ENCODE results near the gene SPG21. TPM values are rescaled to one million over a fixed set of nuclear protein-coding genes. Genes with fewer than 3 reads are reported as not detected.

Gene SPG21
- total RNA-seq, 1 experiment from 2014 or later = 89.1 TPM

GRCh38 chr15:64926661-64927060 is 63.1 kb downstream of the SPG21 start:
- CTCF ChIA-PET = no interaction called here
- POLR2A ChIA-PET (ENCODE audit: low non-redundant PET) = no interaction called here
- Histone ChIP-seq H3K4me1 (ENCODE audit: insufficient read depth, low read length, poor library complexity, severe bottlenecking) (no peaks in the 10 kb centered on the region), H3K27ac (ENCODE audit: low read depth, low read length, poor library complexity, severe bottlenecking) (no peak overlapping the region), H3K4me3 (ENCODE audit: low read depth, low read length, poor library complexity, severe bottlenecking) (no peak overlapping the region), H3K9me3 (ENCODE audit: low read depth, low read length, poor library complexity, severe bottlenecking) (no peaks in the 10 kb centered on the region), H3K36me3 (ENCODE audit: insufficient read depth, low read length, poor library complexity, severe bottlenecking) (no peaks in the 10 kb centered on the region), H3K27me3 (replicated peaks; ENCODE audit: insufficient read depth, low read depth, low read length, poor library complexity) (no peaks in the 10 kb centered on the region)
- no peak for TF ChIP-seq CTCF (conservative IDR thresholded peaks at IDR 0.05; ENCODE audit: low read depth, low read length)
- no peak for TF ChIP-seq EZH2 (IDR thresholded peaks at IDR 0.05; ENCODE audit: borderline replicate concordance, low read depth, low read length, poor library complexity, severe bottlenecking)
- intact Hi-C loops (cut with micrococcal nuclease; ENCODE audit: unreplicated experiment) = no loop called here
- DNase-seq (ENCODE audit: low spot score) = no peak
- no TSS peak for BruUV-seq (replicated peaks)

- intact Hi-C loops (cut with micrococcal nuclease; ENCODE audit: unreplicated experiment) = no loop called here
- Histone ChIP-seq H3K4me1 (ENCODE audit: insufficient read depth, low read length, poor library complexity, severe bottlenecking) (no peaks in the 10 kb centered on the region), H3K9me3 (ENCODE audit: low read depth, low read length, poor library complexity, severe bottlenecking) (no peaks in the 10 kb centered on the region), H3K27me3 (replicated peaks; ENCODE audit: insufficient read depth, low read depth, low read length, poor library complexity) (no peaks in the 10 kb centered on the region), H3K4me3 (ENCODE audit: low read depth, low read length, poor library complexity, severe bottlenecking) (no peak overlapping the region), H3K27ac (ENCODE audit: low read depth, low read length, poor library complexity, severe bottlenecking) (no peak overlapping the region), H3K36me3 (ENCODE audit: insufficient read depth, low read length, poor library complexity, severe bottlenecking) (no peaks in the 10 kb centered on the region)
- TF ChIP-seq CTCF (conservative IDR thresholded peaks at IDR 0.05; ENCODE audit: low read depth, low read length) = no peak
- no peak for TF ChIP-seq EZH2 (IDR thresholded peaks at IDR 0.05; ENCODE audit: borderline replicate concordance, low read depth, low read length, poor library complexity, severe bottlenecking)
- ChIA-PET POLR2A (ENCODE audit: low non-redundant PET) (no interaction called here), CTCF (no interaction called here)
- no peak for DNase-seq (ENCODE audit: low spot score)
- no TSS peak for BruUV-seq (replicated peaks)
These were observed 64.1 kb downstream of the SPG21 start for GRCh38 chr15:64925335-64926330.

- Histone ChIP-seq H3K9me3 (ENCODE audit: low read depth, low read length, poor library complexity, severe bottlenecking) (no peaks in the 10 kb centered on the region), H3K4me3 (ENCODE audit: low read depth, low read length, poor library complexity, severe bottlenecking) (no peak overlapping the region), H3K36me3 (ENCODE audit: insufficient read depth, low read length, poor library complexity, severe bottlenecking) (no peaks in the 10 kb centered on the region), H3K27me3 (replicated peaks; ENCODE audit: insufficient read depth, low read depth, low read length, poor library complexity) (no peaks in the 10 kb centered on the region), H3K4me1 (ENCODE audit: insufficient read depth, low read length, poor library complexity, severe bottlenecking) (no peaks in the 10 kb centered on the region), H3K27ac (ENCODE audit: low read depth, low read length, poor library complexity, severe bottlenecking) (no peak overlapping the region)
- TF ChIP-seq CTCF (conservative IDR thresholded peaks at IDR 0.05; ENCODE audit: low read depth, low read length) = no peak
- no peak for TF ChIP-seq EZH2 (IDR thresholded peaks at IDR 0.05; ENCODE audit: borderline replicate concordance, low read depth, low read length, poor library complexity, severe bottlenecking)
- no peak for DNase-seq (ENCODE audit: low spot score)
- CTCF ChIA-PET = no interaction called here
- POLR2A ChIA-PET (ENCODE audit: low non-redundant PET) = no interaction called here
- BruUV-seq (replicated peaks) = no TSS peak
- intact Hi-C loops (cut with micrococcal nuclease; ENCODE audit: unreplicated experiment) = no loop called here
These were observed 66.2 kb downstream of the SPG21 start for GRCh38 chr15:64923546-64923945.
